ENCODE results near the gene TMEM131. TPM values are rescaled to one million over a fixed set of nuclear protein-coding genes. Genes with fewer than 3 reads are reported as not detected.

Gene TMEM131
- polyA plus RNA-seq, 3 donors, result 7.0 to 23.6 (median 8.2) TPM

DNA sequence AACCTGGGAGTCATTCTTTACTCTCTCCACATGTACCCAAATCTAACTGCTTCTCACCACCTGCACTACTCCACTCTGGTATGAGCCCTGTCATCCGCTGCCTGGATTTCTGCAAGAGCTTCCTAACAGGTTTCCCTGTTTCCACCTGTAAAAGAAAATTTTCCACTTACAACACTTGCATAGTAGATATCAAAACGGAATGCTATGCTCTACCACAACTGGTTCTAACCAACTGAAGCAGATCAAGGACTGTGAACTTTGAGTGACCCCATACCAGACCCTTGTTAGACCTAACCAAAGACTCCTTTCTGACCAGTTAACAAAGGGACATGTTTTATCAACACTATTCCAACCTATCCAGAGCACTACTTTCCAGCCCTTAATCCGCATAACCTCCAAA lies 3.8 kb upstream of the TMEM131 start:
- H3K4me1 ChIP-seq (ENCODE audit: control insufficient read depth in 1 of 2, insufficient read depth in 2 of 2, low read length in 2 of 2), result peaks cover 9 to 11% of the 10 kb centered on the region in 2 donors
- H3K27me3 Mint-ChIP-seq (ENCODE audit: low read depth in 3 of 3), result peaks cover 2 to 4% (median 4%) of the 10 kb centered on the region in 3 donors
- no peak overlapping the region for H2AFZ ChIP-seq (ENCODE audit: insufficient read depth, low read depth, low read length, poor library complexity, severe bottlenecking)
- intact Hi-C loops (cut with micrococcal nuclease), result no loop called here
- H4K20me1 ChIP-seq (ENCODE audit: insufficient read depth, low read length), result peaks cover 4% of the 10 kb centered on the region
- H3K27me3 ChIP-seq (ENCODE audit: control insufficient read depth in 2 of 2, insufficient read depth in 2 of 2, low read length in 2 of 2), result no peaks in the 10 kb centered on the region
- peaks cover 0 to under 1% (median 0%) of the 10 kb centered on the region in 7 donors for H3K9me3 Mint-ChIP-seq
- peaks cover 9% of the 10 kb centered on the region for H3K4me1 Mint-ChIP-seq
- no peak overlapping the region for H3K9ac ChIP-seq (ENCODE audit: insufficient read depth, low read length, poor library complexity, severe bottlenecking)
- WGBS (ENCODE audit: insufficient coverage), result 100% methylated on average over 3 of the region's 3 CpGs
- H3K9me3 ChIP-seq (replicated peaks in 1 of 2; ENCODE audit: control insufficient read depth in 1 of 2, insufficient read depth in 1 of 2, low read length in 2 of 2), result no peaks in the 10 kb centered on the region
- H3K4me3 Mint-ChIP-seq, result peak overlapping the region in 1 of 2 donors; percentile 17
- H3K27ac Mint-ChIP-seq, result peak overlapping the region in 1 of 7 donors; percentile 29
- H3K27ac ChIP-seq (ENCODE audit: low read depth in 1 of 2, low read length in 2 of 2), result no peak overlapping the region
- no peaks in the 10 kb centered on the region for H3K36me3 Mint-ChIP-seq
- TF ChIP-seq, protein P1, sequence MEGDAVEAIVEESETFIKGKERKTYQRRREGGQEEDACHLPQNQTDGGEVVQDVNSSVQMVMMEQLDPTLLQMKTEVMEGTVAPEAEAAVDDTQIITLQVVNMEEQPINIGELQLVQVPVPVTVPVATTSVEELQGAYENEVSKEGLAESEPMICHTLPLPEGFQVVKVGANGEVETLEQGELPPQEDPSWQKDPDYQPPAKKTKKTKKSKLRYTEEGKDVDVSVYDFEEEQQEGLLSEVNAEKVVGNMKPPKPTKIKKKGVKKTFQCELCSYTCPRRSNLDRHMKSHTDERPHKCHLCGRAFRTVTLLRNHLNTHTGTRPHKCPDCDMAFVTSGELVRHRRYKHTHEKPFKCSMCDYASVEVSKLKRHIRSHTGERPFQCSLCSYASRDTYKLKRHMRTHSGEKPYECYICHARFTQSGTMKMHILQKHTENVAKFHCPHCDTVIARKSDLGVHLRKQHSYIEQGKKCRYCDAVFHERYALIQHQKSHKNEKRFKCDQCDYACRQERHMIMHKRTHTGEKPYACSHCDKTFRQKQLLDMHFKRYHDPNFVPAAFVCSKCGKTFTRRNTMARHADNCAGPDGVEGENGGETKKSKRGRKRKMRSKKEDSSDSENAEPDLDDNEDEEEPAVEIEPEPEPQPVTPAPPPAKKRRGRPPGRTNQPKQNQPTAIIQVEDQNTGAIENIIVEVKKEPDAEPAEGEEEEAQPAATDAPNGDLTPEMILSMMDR (IDR thresholded peaks at IDR 0.05), result no peak
- no peaks in the 10 kb centered on the region for H3K36me3 ChIP-seq (replicated peaks in 1 of 2; ENCODE audit: control insufficient read depth in 1 of 2, insufficient read depth in 2 of 2, low read length in 2 of 2)
- H3K4me2 ChIP-seq (replicated peaks; ENCODE audit: extremely low read depth, low read length, poor library complexity, severe bottlenecking), result no peak overlapping the region
- DNase-seq, result no peak
- no peak overlapping the region for H3K4me3 ChIP-seq (replicated peaks in 1 of 3; ENCODE audit: low read depth in 2 of 3, low read length in 3 of 3)
- peaks cover 9% of the 10 kb centered on the region for H3K79me2 ChIP-seq (ENCODE audit: insufficient read depth, low read length)

DNA sequence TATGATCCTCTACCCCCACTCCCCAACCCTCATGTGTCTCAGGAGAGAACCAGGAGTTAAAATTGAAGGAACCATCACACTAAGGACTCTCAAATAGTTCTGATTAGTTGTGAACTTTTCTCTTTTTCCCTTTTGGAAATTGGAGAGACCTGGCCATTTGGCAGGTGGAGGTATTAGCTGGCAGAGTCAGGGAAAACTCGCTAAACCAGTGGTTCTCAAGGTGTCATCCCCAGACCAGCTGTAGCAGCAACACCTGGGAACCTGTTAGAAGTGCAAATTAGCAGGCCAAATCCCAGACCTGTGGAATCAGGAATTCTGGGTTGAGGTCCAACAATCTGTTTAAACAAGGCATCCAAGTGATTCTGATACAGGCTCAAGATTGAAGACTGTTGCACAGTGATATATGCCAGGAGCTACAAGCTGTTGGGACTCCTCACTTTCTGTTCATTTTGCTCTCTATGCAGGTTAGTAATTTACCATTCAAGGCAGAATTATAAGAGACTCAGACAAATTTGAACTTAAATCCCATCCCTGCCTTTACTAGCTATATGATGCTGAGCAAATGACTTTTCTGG lies 2.8 kb upstream of the TMEM131 start:
- Histone ChIP-seq H3K4me3 (replicated peaks in 1 of 3; ENCODE audit: low read depth in 2 of 3, low read length in 3 of 3) (no peak overlapping the region), H3K27ac (ENCODE audit: low read depth in 1 of 2, low read length in 2 of 2) (no peak overlapping the region), H3K27me3 (ENCODE audit: control insufficient read depth in 2 of 2, insufficient read depth in 2 of 2, low read length in 2 of 2) (no peaks in the 10 kb centered on the region), H3K79me2 (ENCODE audit: insufficient read depth, low read length) (peaks cover 19% of the 10 kb centered on the region), H3K4me2 (replicated peaks; ENCODE audit: extremely low read depth, low read length, poor library complexity, severe bottlenecking) (no peak overlapping the region), H3K4me1 (ENCODE audit: control insufficient read depth in 1 of 2, insufficient read depth in 2 of 2, low read length in 2 of 2) (peaks cover 19 to 22% of the 10 kb centered on the region in 2 donors), H3K9me3 (replicated peaks in 1 of 2; ENCODE audit: control insufficient read depth in 1 of 2, insufficient read depth in 1 of 2, low read length in 2 of 2) (no peaks in the 10 kb centered on the region), H3K36me3 (replicated peaks in 1 of 2; ENCODE audit: control insufficient read depth in 1 of 2, insufficient read depth in 2 of 2, low read length in 2 of 2) (no peaks in the 10 kb centered on the region), H4K20me1 (ENCODE audit: insufficient read depth, low read length) (peaks cover 14% of the 10 kb centered on the region), H2AFZ (ENCODE audit: insufficient read depth, low read depth, low read length, poor library complexity, severe bottlenecking) (no peak overlapping the region), H3K9ac (ENCODE audit: insufficient read depth, low read length, poor library complexity, severe bottlenecking) (no peak overlapping the region)
- Mint-ChIP-seq H3K4me1 (peaks cover 19% of the 10 kb centered on the region), H3K27me3 (ENCODE audit: low read depth in 3 of 3) (peaks cover 2 to 4% (median 4%) of the 10 kb centered on the region in 3 donors), H3K4me3 (no peak overlapping the region), H3K27ac (no peak overlapping the region), H3K9me3 (no peaks in the 10 kb centered on the region), H3K36me3 (no peaks in the 10 kb centered on the region)
- intact Hi-C loops (cut with micrococcal nuclease), result no loop called here
- TF ChIP-seq, protein P1 (IDR thresholded peaks at IDR 0.05), result no peak
- no peak for DNase-seq
- WGBS (ENCODE audit: insufficient coverage), result 100% methylated on average over 1 of the region's 1 CpG
